GM21381 (cell line): ENCODE results near the gene DDX11.
"Not testable (repeated sequence)": the region's sequence is repeated elsewhere in the genome, so short reads cannot be mapped to it uniquely, and the experiment has no call there.

ENCODE experiments used
- ATAC-seq: cut with Tn5 transposase; IDR thresholded peaks from one replicate; pipeline ENCODE4 v1.9.1; 2021; ENCODE audit warnings: mild to moderate bottlenecking, moderate library complexity; ENCODE audit not compliant: unreplicated experiment

Gene DDX11

GRCh38 chr12:31073527-31074332 is at the start of gene DDX11:
Gene DDX11, plus strand, starts transcription at chr12:31073860. Its CDS starts 4,534 bp downstream, at chr12:31078394.
- ATAC-seq, result peak; percentile 94

GRCh38 chr12:31026202-31026601 is 47.5 kb upstream of the DDX11 start:
- ATAC-seq, result no peak

GRCh38 chr12:31027006-31027405 is 46.7 kb upstream of the DDX11 start:
- ATAC-seq, result not testable (repeated sequence)

GRCh38 chr12:31029468-31029867 is 44.2 kb upstream of the DDX11 start:
- no peak for ATAC-seq

GRCh38 chr12:31029916-31030562 is 43.6 kb upstream of the DDX11 start:
- no peak for ATAC-seq

- ATAC-seq, result no peak
These were observed 41.7 kb upstream of the DDX11 start for GRCh38 chr12:31031951-31032335.

- no peak for ATAC-seq
These were observed 40.5 kb upstream of the DDX11 start for GRCh38 chr12:31033146-31033545.

- no peak for ATAC-seq
These were observed 40.0 kb upstream of the DDX11 start for GRCh38 chr12:31033681-31034080.

- no peak for ATAC-seq
These were observed 39.3 kb upstream of the DDX11 start for GRCh38 chr12:31034372-31034771.

- ATAC-seq, result no peak
These were observed 38.4 kb upstream of the DDX11 start for GRCh38 chr12:31035226-31035625.

- no peak for ATAC-seq
These were observed 37.5 kb upstream of the DDX11 start for GRCh38 chr12:31035967-31036665.

- no peak for ATAC-seq
These were observed 36.6 kb upstream of the DDX11 start for GRCh38 chr12:31037028-31037427.

GRCh38 chr12:31037931-31038330 is 35.7 kb upstream of the DDX11 start:
- ATAC-seq, result no peak

GRCh38 chr12:31041033-31041564 is 32.6 kb upstream of the DDX11 start:
- ATAC-seq, result no peak

GRCh38 chr12:31050143-31050542 is 23.5 kb upstream of the DDX11 start:
- ATAC-seq, result not testable (repeated sequence)

GRCh38 chr12:31050548-31050947 is 23.1 kb upstream of the DDX11 start:
- ATAC-seq, result not testable (repeated sequence)

GRCh38 chr12:31051692-31052091 is 22.0 kb upstream of the DDX11 start:
- ATAC-seq, result peak; percentile 62

- peak; percentile 19 for ATAC-seq
These were observed 21.5 kb upstream of the DDX11 start for GRCh38 chr12:31052121-31052520.

GRCh38 chr12:31052666-31053439 is 20.8 kb upstream of the DDX11 start:
- not testable (repeated sequence) for ATAC-seq

- not testable (repeated sequence) for ATAC-seq
These were observed 19.7 kb upstream of the DDX11 start for GRCh38 chr12:31053944-31054343.

- no peak for ATAC-seq
These were observed 16.0 kb upstream of the DDX11 start for GRCh38 chr12:31057671-31058070.
